ENCODE data around the gene TMEM260. TPM values are rescaled to one million over a fixed set of nuclear protein-coding genes. Genes with fewer than 3 reads are reported as not detected.
"Not testable (repeated sequence)": the region's sequence is repeated elsewhere in the genome, so short reads cannot be mapped to it uniquely, and the experiment has no call there.

The TMEM260 gene
- total RNA-seq, 2 donors from 2014 or later = 12.5 to 13.3 TPM

GRCh38 chr14:56661478-56661877 is 81.9 kb downstream of the TMEM260 start:
- intact Hi-C loops (cut with DNase I) = no loop called here
- DNase-seq (ENCODE audit: low spot score) = no peak

DNA sequence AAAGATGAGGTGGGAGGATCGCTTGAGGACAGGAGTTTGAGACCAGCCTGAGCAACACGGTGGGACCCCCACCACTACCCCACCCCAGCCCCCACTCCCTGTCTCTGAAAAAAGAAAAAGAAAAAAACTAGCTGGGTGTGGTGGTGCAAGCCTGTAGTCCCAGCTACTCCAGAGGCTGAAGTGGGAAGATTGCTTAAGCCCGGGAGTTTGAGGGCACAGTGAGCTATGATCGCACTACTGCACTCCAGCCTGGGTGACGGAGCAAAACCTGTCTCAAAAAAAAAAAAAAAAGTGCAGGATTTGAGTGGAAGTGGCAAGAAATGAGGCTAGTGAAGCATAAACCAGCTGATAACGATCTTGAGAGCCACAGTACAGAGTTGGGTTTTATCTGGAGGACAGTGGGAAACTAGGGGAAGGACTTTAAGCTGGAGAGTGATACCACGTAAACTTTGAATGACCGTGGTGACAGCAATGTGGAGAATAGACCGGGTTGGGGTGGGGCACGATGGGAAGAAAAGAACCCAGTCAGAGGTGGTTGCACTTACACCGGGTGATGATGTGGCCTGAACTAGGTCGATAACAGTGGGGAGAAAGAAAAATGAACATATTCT is 85.3 kb downstream of the TMEM260 start:
- DNase-seq (ENCODE audit: low spot score) = no peak
- intact Hi-C loops (cut with DNase I) = no loop called here

- intact Hi-C loops (cut with DNase I) = no loop called here
- DNase-seq (ENCODE audit: low spot score) = no peak
These were observed 86.7 kb downstream of the TMEM260 start for GRCh38 chr14:56666294-56666693.

DNA sequence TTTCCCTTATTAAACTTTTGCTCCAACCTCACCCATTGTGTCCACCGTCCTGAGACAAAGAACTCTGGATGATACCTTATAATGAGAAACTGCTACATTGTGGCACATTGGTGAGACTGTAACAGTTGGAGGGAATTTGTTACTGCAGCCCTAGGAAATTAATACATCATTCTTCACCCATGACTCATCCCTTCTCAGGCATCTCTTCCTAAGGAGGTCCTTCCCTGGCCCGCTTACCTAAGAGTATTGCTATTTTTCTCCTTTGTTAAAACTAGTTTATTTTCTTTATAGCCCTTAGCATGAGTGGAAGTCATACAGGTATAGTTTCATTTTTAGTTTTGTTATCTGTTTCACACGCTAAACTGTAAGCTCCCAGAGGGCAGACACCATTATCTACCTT is 87.1 kb downstream of the TMEM260 start:
- intact Hi-C loops (cut with DNase I) = no loop called here
- no peak for DNase-seq (ENCODE audit: low spot score)

DNA sequence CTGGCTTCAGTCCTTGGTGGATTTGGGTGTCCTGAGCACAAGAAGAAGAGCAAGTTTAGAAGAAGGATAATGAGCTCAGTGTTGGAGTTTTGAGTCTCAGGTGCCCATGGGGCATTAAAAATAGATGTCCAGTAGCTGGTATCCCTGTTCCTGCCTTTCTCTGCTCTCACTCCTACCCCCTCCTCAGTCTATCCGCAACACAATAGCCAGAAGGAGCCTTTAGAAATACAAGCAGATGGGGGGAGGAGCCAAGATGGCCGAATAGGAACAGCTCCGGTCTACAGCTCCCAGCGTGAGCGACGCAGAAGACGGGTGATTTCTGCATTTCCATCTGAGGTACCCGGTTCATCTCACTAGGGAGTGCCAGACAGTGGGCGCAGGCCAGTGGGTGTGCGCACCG is 87.7 kb downstream of the TMEM260 start:
- intact Hi-C loops (cut with DNase I) = not testable (repeated sequence)

DNA sequence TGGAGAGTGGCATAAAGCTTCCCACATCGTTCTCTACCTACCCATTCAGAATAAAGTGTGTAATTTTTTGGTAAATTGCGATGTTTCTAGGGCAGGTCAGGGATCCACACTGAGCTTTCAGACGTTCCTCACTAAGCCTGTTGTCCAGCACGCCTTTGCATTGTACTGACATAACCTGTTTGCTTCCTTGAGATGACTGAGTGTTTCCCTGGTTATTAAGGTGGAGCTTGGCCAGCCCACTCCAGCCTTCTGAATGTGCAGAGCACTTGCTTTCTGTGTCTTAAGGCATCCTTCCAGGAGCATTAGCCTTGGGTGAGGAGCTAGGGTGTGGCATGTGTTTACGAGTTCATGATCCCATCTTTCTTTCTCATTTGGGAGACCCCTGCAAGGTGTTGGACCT is 96.4 kb downstream of the TMEM260 start:
- no peak for DNase-seq (ENCODE audit: low spot score)
- intact Hi-C loops (cut with DNase I) = no loop called here

More for the DNA sequence above, 87.7 kb downstream of the TMEM260 start:
- DNase-seq (ENCODE audit: low spot score) = not testable (repeated sequence)

DNA sequence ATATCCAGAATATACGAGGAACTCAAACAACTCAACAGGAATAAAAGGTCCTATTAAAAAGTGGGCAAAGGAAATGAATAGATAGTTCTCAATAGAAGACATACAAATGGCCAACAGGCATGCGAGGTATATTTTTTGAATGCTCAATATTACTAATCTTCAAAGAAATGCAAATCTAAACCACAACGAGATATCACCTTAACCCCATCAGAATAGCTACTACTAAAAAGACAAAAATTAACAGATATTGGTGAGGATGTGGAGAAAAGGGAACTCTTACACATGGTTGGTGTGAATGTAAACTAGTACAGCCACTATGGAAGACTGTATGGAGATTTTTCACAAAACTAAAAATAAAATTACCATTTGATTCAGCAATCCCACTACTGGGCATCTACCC is 99.2 kb downstream of the TMEM260 start:
- no peak for DNase-seq (ENCODE audit: low spot score)
- intact Hi-C loops (cut with DNase I) = no loop called here

- intact Hi-C loops (cut with DNase I) = no loop called here
- DNase-seq (ENCODE audit: low spot score) = no peak
These were observed 106.8 kb downstream of the TMEM260 start for GRCh38 chr14:56686416-56686815.

- DNase-seq (ENCODE audit: low spot score) = no peak
- intact Hi-C loops (cut with DNase I) = no loop called here
These were observed 107.5 kb downstream of the TMEM260 start for GRCh38 chr14:56687123-56687522.

- intact Hi-C loops (cut with DNase I) = loop anchor here in 1 of 2 donors (10.0 kb wide), 1 partner anchor 860 kb away; no protein-coding TSS in a partner anchor
These were observed 115.0 kb downstream of the TMEM260 start for GRCh38 chr14:56694609-56695008.

DNA sequence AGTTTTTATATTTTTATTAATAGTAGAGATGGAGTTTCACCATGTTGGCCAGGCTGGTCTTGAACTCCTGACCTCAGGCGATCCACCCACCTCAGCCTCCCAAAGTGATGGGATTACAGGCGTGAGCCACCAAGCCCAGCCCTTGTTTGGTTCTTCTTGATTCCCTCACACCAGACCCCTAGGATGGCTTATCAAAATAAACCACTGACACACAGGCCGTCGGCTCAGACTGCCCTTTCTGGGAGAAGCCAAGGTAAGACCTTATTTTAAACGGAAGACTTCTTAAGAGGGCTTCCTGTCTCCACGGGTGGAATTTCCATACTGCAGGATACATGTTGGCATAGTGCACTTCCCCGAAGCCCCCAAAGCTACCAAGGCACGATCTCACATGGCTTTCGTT is 115.6 kb downstream of the TMEM260 start:
- not testable (repeated sequence) for DNase-seq (ENCODE audit: low spot score)
- intact Hi-C loops (cut with DNase I) = loop anchor here in 1 of 2 donors (10.0 kb wide), 1 partner anchor 860 kb away; no protein-coding TSS in a partner anchor

More at GRCh38 chr14:56694609-56695008, 115.0 kb downstream of the TMEM260 start:
- no peak for DNase-seq (ENCODE audit: low spot score)

Other genes starting within 250 kb of the TMEM260 start
- gene OTX2, start 230.7 kb downstream of the TMEM260 start, total RNA-seq = not detected

All from posterior vena cava (tissue), 2 donors.